Activated CD4-positive, alpha-beta T cell treated with anti-CD3 and anti-CD28 coated beads, Interleukin-2, Interleukin-6, amounts not matched to agents 100 ng/mL and 50 ng/mL, durations not matched to agents 16 hours and 8 hours (primary cell): Measurements from ENCODE around the gene RBM8A.
"Not testable (repeated sequence)": the region's sequence is repeated elsewhere in the genome, so short reads cannot be mapped to it uniquely, and the experiment has no call there.

Experiments used
- DNase-seq: peaks from one replicate; pipeline ENCODE4 v3.0.0-alpha.2; 2020

RBM8A gene

DNA sequence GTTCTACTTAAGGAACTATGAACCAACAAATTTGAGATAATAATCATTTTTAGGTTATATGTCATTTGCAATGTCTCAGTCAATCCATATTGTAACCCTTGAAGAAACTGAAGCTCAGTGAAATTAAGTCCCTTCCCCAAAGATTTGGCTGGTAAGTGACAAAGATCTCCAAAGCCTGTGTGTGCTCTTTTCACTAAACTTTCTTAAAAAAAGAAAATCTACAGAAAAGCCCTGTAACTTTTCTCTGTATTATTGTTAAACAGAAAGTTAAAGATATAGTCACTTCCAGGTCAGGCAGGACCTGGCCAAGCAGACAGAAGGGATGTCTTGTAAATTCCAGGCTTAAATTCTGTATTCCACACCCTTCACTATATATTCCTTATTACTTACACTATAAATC is 29.1 kb upstream of the RBM8A start:
- DNase-seq = no peak

DNA sequence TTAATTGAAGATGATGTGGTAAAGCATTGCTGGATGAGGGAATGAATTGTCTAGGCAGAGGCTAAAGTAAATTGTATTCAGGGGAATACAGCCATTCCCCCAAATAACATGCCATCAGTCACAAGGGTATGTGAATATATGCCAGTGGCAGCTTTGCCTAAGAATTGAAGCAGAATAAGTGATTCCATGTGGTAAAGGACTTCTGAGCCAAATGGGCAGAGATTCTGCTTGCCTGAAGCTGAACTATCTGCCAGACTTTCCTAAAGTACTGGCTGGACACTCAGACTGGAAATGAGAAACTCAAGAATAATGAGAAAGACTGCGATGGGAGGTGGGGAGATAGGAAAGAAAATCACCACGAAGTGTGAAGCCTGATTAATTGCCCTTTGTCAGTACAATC is 28.2 kb upstream of the RBM8A start:
- DNase-seq = no peak

- no peak for DNase-seq
Measured at GRCh38 chr1:145953861-145954260, 26.6 kb upstream of the RBM8A start.

- no peak for DNase-seq
Measured at GRCh38 chr1:145952903-145953302, 25.6 kb upstream of the RBM8A start.

GRCh38 chr1:145951526-145951925 is 24.2 kb upstream of the RBM8A start:
- no peak for DNase-seq

DNA sequence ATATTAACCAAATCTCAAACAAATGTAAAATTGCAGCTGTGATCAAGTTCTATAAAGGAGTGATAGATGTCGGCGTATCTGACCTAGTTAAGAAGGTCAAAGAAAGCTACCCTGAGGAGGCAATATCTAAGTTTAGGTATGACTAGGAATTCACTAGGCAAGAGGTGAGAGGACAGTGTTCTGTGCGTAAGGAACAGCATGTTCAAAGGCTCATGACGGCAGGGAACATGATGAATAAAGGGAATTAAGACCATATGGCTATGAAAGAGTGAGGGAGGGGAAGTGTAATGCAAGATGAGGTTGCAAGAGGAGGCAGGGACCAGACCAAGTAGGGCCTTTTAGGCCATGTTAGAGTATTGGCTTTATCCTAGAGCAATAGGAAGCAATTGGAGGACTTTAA is 21.9 kb upstream of the RBM8A start:
- no peak for DNase-seq

GRCh38 chr1:145947551-145947950 is 20.3 kb upstream of the RBM8A start:
- DNase-seq = no peak

GRCh38 chr1:145946477-145946986 is 19.2 kb upstream of the RBM8A start:
- no peak for DNase-seq

DNA sequence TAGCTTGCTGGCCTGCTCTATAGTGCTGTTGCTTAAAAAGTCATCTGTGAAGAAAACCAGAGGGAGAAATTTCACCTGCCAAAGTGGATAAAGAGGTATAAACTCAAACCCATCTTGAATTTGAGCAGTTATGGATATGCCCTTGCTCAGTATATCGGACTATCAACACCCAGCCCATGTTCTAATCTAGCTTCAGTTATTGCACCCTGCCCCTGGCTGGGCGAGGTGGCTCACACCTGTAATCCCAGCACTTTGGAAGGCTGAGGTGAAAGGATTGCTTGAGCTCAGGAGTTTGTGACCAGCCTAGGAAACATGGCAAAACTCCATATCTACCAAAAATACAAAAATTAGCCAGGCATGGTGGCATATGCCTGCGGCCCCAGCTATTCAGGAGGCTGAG is 17.2 kb upstream of the RBM8A start:
- no peak for DNase-seq

DNA sequence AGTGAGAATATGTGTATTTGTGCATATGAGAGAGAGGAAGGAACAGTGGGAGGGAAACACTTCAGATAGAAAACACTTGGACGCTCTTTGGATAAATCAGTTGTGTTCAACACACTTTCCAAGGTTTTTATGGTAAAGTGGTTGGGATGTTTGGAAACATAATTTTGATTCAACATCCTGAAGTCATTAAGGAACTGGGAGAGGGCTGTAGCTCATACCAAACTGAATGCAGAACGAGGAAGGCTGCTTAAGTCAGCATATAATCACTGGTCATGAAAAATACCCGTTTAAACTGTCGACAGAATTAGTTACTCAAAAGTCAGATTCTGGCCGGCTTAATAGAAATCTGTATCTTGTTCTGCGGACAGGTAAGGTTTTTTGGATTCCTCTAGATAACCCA is 15.6 kb upstream of the RBM8A start:
- DNase-seq = no peak

GRCh38 chr1:145942405-145942804 is 15.1 kb upstream of the RBM8A start:
- no peak for DNase-seq

- no peak for DNase-seq
Measured at GRCh38 chr1:145937436-145937835, 10.2 kb upstream of the RBM8A start.

DNA sequence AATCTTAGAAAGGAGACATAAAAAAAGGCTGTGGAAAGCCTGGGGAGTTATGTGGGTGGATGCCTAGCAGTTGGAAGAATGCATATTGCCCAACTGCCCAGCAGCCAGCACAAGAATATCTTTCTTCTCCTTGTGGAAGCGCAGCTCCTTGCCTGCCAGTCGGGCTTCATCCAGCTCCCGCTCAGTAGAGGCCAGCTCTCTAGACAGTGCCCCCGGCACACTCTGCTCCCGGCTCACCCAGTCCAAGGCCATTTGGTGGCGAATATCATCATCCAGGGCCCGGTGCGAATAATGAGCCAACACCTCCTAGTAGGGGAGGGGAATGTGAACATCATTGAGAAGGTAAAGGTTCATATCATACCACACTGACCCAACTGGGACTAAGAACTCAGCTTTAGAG is 9.0 kb upstream of the RBM8A start:
- DNase-seq = no peak

GRCh38 chr1:145935708-145936107 is 8.4 kb upstream of the RBM8A start:
- DNase-seq = no peak

DNA sequence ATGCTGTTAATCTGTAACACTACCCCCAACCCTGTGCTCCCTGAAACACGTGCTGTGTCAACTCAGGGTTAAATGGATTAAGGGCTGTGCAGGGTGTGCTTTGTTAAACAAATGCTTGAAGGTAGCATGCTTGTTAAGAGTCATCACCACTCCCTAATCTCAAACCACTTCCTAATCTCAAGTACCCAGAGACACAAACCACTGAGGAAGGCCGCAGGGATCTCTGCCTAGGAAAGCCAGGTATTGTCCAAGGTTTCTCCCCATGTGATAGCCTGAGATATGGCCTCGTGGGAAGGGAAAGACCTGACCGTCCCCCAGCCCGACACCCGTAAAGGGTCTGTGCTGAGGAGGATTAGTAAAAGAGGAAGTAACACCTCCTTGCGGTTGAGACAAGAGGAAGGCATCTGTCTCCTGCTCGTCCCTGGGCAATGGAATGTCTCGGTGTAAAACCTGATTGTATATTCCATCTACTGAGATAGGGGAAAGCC is 5.3 kb upstream of the RBM8A start:
- peak; percentile 61 for DNase-seq

DNA sequence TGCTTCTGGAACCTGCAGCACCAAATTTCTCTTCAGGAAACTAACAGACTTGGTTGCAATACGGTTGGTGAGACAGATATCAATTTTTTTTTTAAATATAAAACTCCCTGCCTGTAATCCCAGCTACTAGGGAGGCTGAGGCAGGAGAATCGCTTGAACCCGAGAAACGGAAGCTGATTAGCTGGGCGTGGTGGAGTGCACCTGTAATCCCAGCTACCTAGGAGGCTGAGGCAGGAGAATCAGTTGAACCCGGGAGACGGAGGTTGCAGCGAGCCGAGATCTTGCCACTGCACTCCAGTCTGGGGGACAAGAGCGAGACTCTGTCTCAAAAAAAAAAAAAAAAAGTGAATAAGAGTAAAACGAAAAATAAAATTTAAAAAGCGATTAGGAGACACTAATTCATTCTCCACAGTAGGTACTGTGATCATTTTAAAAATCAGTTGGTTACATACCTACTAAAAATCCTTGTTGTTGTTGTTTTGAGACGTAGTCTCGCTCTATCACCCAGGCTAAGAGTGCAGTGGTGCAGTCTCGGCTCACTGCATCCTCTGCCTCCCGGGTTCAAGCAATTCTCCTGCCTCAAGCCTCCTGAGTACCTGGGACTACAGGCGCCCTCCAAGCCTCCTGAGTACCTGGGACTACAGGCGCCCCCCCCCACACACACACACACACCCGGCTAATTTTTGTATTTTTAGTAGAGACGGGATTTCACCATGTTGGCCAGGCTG is 796 bp upstream of the RBM8A start:
- DNase-seq = peak; percentile 23

DNA sequence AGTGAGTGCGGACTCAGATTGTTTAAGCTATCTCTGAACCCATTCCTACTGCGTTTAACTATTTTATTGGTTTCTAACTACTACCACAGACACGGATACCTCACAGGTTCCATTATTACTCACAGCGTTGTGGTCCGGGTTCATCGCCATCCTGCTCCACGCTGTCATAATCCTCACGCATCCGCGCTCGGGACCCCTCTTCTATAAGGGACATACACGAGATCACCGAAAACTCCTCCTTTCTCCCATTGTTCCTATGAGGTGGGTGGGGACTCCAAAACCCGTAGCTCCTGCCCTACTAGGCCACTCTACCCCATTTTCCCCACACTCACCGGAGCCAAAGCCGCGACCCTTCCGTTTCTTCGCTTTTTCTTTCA is 610 bp downstream of the RBM8A start:
- DNase-seq = peak; percentile 65

GRCh38 chr1:145922266-145922665 is 5.0 kb downstream of the RBM8A start:
- no peak for DNase-seq

- DNase-seq = not testable (repeated sequence)
Measured at GRCh38 chr1:145920297-145920696, 7.0 kb downstream of the RBM8A start.

DNA sequence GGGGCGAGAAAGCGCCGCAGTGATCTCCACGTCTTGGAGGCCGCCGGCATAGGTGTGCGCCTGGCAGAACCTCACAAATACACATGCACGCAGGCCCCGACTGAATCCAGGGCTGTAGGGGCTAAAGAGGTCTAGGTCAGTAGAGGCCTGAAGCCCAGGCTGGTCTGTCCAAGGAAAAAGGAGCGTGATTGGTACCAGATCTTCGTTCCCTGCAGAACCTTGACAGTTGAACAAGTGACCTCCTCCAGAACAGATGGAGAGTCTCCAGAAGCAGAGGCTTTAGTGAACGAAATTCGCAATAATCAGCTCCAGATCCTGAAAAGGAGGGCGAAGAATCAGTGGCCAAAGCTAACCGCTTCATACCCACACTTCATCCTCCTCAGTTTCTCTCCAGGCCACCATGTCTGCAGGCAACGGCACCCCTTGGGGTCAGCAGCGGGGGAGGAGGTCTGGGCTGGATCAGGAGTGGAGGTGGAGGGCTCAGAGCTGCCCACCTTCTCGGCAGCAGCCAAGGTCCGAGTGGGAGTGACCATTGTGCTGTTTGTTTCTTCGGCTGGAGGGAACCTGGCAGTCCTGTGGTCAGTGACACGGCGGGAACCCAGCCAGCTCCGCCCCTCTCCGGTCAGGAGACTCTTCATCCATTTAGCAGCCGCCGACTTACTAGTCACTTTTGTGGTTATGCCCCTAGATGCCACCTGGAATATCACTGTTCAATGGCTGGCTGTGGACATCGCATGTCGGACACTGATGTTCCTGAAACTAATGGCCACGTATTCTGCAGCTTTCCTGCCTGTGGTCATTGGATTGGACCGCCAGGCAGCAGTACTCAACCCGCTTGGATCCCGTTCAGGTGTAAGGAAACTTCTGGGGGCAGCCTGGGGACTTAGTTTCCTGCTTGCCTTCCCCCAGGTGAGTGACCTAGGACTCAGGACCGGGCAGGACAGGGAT is 8.0 kb downstream of the RBM8A start:
- peak; percentile 38 for DNase-seq

- peak; percentile 93 for DNase-seq
Measured at GRCh38 chr1:145918144-145918991, 8.9 kb downstream of the RBM8A start, which contains the start of gene PEX11B. PEX11B (minus strand) TSS chr1:145918717; CDS start chr1:145918688, 29 bp downstream.

GRCh38 chr1:145917595-145917994 is 9.7 kb downstream of the RBM8A start:
- DNase-seq = no peak

- no peak for DNase-seq
Measured at GRCh38 chr1:145916745-145917144, 10.5 kb downstream of the RBM8A start.
